OCI-LY3 (cell line): ENCODE measurements around the gene CACNA1I.

Experiments used
- EZH2phosphoT487 ChIP-seq: fragments of 200-600 bp; shearing (Covaris generic); IDR thresholded peaks from 2 replicates; pipeline ENCODE4 v1.6.1; 2018; ENCODE audit warnings: antibody characterized with exemption, mixed run types, low read depth
- TF ChIP-seq, protein P1 (sequence below): fragments of 200-600, 300-600 bp; sonication (generic); IDR thresholded peaks from 2 replicates; pipeline ENCODE4 v1.5.1; 2014; ENCODE audit warnings: antibody characterized with exemption, low read length, low read depth

DNA sequence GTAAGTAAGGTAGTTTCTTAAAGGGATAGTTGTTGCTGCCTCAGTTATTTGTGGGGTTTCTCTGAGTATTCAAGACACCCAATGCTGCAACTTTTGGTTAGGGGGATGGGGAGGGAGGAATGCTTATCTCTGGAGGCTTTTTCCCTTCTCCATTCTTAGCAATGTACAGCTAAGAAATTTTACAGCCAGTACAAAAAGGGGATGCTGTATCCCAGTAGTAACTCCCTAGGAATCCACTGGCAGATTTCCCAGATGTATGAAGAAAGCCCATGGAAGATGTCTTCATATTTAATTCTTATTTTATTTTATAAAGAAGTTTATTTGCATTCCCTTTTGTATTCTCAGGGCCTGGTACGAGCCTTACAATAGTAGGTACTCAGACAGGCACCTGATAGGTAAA is 168.2 kb downstream of the CACNA1I start:
- TF ChIP-seq, protein P1, sequence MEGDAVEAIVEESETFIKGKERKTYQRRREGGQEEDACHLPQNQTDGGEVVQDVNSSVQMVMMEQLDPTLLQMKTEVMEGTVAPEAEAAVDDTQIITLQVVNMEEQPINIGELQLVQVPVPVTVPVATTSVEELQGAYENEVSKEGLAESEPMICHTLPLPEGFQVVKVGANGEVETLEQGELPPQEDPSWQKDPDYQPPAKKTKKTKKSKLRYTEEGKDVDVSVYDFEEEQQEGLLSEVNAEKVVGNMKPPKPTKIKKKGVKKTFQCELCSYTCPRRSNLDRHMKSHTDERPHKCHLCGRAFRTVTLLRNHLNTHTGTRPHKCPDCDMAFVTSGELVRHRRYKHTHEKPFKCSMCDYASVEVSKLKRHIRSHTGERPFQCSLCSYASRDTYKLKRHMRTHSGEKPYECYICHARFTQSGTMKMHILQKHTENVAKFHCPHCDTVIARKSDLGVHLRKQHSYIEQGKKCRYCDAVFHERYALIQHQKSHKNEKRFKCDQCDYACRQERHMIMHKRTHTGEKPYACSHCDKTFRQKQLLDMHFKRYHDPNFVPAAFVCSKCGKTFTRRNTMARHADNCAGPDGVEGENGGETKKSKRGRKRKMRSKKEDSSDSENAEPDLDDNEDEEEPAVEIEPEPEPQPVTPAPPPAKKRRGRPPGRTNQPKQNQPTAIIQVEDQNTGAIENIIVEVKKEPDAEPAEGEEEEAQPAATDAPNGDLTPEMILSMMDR, result no peak
- no peak for TF ChIP-seq EZH2phosphoT487
